Posterior vena cava (tissue), 2 donors: Measurements from ENCODE around the gene TCF19. TPM values are rescaled to one million over a fixed set of nuclear protein-coding genes. Genes with fewer than 3 reads are reported as not detected.

Source experiments
- DNase-seq: peaks from one replicate; pipeline ENCODE4 v3.0.0-alpha.2; 2020; ENCODE audit warnings: low spot score
- intact Hi-C, 2 donors: fragments of 100-400 bp; cut with DNase I; formaldehyde crosslinking; loops; one replicate each; pipeline versions ENCODE4 v1.14.1 to v1.14.2; 2022 to 2023
- long read RNA-seq, 2 donors: library from polyadenylated mRNA; unstranded; transcript quantifications; one replicate each; pipeline ENCODE4 v2.0.0, GENCODE V29; 2020 to 2021
- total RNA-seq, 2 donors: library from RNA; stranded (reverse); fragmentation: NEBNext Ultra II Directional; extraction: Animal tissue kit (Norgen Biotek cat#: 25700); gene quantifications; one replicate each; pipeline ENCODE4 v1.2.1, GENCODE V29; 2021
- donor health status: DM: yes; HTN: yes; CAD: no.
- donor health status: DM: yes; HTN: yes; CAD: no.

Gene TCF19, protein sequence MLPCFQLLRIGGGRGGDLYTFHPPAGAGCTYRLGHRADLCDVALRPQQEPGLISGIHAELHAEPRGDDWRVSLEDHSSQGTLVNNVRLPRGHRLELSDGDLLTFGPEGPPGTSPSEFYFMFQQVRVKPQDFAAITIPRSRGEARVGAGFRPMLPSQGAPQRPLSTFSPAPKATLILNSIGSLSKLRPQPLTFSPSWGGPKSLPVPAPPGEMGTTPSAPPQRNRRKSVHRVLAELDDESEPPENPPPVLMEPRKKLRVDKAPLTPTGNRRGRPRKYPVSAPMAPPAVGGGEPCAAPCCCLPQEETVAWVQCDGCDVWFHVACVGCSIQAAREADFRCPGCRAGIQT
- total RNA-seq = 1 to 10 TPM; 3.0 to 4.8 TPM
- long read RNA-seq, donor 1, partial matches to known transcripts = 2 of 8 reads
- long read RNA-seq, donor 1, other reads (novel, unspliced or antisense) = 3 of 8 reads
- long read RNA-seq, donor 2, transcript TCF19-201 (4 exons, 3,039 nt) = major isoform, 6 of 16 reads
- long read RNA-seq, donor 2, partial matches to known transcripts = 2 of 16 reads
- long read RNA-seq, donor 2, other reads (novel, unspliced or antisense) = 5 of 16 reads

DNA sequence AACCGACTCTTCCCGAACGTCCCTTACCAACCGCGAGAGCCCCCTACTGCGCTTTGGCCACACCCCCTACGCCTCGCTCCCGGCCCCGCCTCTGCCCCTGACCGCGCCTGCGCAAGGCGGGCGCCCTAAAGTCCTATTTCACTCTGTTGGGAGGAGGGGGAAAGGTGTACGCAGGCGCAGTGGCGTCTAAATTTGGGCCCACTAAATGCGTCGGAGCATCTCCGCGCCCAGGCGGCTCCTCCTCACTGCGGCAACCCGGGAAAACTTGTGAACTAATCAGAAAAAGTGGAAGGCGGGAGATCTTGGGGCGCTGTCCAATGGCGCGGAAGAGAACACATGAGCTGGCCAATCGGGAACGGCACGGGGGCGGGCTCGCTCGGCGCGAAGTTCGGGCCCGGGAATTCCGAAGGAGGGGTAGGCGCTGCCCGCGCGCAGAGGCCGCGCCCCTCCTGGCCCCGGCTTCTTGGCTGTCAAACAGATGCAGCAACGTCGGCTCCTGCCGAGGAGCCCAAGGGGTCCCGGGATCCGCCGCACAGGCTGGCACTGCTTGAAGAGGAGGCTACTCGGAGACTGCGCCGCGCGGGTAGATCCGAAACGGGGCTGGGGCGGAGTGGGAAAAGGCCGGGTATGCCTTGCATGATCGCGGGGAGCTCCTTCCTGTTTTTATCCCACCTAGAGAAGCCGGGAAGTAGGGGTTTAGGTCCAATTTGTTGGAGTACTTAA lies at the start of gene TCF19:
TCF19 (plus strand) TSS at position 450 of the 723 bp plus-strand sequence. CDS start 881 bp downstream, outside the sequence.
- DNase-seq = peak; percentile 100
- intact Hi-C loops = no loop called here

- intact Hi-C loops = no loop called here
- no peak for DNase-seq
These were observed 47.4 kb upstream of the TCF19 start for GRCh38 chr6:31110825-31111582.

GRCh38 chr6:31111712-31112111 lies 46.7 kb upstream of the TCF19 start:
- intact Hi-C loops = no loop called here
- DNase-seq = no peak

GRCh38 chr6:31112478-31112877 lies 45.9 kb upstream of the TCF19 start, which contains the start of gene C6orf15:
C6orf15 (minus strand) TSS chr6:31112575; CDS start chr6:31112555, 20 bp downstream.
- intact Hi-C loops = no loop called here
- DNase-seq = no peak

DNA sequence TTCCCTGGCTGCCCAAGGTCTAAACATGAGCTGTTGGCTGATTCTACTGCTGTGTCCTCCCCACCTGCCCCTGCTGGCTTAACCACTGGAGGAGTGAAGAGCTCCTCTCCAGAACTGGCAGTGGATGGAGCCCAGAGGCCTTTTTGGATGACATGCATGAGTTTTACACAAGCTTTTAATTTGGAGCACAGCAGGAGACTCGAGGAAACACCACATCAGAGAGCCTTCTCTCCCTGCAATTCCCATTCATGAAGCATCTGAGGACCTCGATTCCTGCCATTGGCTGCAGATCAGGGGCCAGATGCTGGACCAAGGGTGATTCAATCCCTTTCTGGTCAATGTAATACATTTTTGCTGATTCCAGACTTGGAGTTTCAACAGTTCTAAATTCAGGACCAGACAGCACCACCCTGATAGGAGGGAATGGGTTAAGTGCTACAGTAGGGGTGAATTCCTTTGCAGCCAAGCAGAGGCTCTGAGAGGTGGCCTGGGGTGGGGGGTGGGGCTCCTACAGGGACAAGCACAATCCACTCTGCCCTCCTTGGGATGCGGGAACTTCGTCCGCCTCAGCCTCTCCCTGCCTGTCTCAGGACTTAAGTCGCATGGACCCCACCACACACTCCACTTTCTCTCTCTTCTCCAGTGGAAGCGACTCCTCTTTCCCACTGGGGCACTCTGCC lies 44.4 kb upstream of the TCF19 start:
- intact Hi-C loops = no loop called here
- no peak for DNase-seq

DNA sequence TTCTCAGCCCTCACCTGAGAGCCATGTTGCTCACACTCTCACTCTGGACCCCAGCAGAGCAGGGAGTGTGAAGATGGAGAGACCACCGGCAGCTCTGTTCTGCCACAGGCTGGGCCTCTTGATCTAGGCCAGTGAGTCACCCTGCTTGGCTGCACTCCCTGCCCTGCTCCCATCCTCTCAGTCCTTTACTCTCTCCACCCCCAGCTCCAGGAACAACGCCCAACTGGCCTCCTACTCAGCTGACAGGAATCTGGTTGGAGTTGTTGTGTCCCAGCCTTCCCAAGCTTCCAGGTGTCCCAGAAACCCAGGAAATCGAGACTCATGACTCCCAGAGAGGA lies 43.9 kb upstream of the TCF19 start, which contains the start of gene PSORS1C1:
PSORS1C1 (plus strand) TSS at position 260 of the 338 bp plus-strand sequence. CDS start 14,833 bp downstream, outside the sequence.
- intact Hi-C loops = no loop called here

DNA sequence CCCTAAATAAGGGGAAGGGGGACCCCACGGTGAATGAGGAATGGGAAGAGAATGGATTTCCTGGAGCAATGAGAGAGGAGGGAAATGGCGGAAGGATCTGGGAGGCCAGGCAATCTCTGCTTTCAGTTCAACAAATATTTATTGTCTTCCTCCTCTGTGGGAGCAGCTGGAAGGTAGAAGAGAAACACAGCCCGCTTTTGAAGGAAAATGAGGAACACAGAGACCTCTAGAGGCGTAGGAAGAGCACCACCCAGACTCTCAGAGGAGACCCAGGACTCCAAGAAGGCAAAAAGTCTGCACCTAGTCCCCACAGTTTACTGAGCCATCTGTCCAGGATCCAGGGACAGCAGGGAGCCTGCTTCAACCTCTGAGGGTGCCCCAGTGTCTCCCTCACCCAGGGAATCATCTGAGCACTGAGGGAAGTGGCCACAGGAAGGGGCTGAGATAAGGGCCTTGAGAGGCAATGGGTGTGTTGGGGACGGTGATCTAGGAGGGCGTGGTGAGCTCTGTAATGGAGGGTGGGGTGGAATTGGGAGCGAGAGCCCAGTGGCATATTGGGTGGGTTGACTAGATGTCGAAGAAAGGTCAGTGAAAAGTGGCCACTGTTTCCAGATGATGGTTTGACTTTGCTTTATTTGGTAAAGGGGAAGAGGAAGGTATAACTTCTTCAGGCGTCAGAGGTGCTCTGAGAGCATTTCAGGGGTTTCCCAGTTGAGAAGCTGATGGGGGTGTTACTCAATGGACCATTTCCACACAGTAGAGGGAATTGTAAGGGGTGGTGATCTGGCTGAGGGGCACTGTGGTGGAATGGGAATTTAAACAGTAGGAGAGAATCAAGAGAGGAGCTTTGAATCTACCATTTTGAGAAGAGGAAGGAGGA lies 43.2 kb upstream of the TCF19 start:
- intact Hi-C loops = no loop called here
- DNase-seq = peak; percentile 29

More for the DNA sequence above, 43.9 kb upstream of the TCF19 start, which contains the start of gene PSORS1C1:
- peak; percentile 95 for DNase-seq

GRCh38 chr6:31115941-31116560 lies 42.3 kb upstream of the TCF19 start:
- peak; percentile 74 for DNase-seq
- intact Hi-C loops = no loop called here

GRCh38 chr6:31116661-31117385 lies 41.6 kb upstream of the TCF19 start:
- intact Hi-C loops = no loop called here
- DNase-seq = peak; percentile 58

DNA sequence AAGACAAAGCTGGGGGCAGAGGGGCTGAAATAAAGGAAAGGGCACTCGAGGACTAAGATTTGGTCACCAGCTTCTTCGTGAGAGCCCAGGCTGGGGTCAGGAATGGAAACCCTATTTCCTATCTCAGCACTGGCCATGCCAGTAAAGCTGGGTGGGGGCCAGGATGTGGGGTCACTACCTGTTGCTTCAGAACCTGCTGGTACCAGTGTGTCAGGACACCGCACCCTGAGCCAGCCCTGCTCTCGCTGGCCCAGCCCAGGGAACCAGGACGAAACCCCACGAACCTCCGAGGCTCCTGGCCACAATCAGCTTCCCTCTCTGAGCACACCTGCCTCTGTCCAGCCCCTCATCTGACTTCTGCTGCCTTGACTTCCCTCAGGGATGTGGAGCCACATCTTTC lies 40.2 kb upstream of the TCF19 start:
- peak; percentile 49 for DNase-seq
- intact Hi-C loops = no loop called here

GRCh38 chr6:31120151-31120915 lies 38.1 kb upstream of the TCF19 start, which contains the start of gene CDSN:
CDSN (minus strand) TSS chr6:31120446; CDS start chr6:31120419, 27 bp downstream.
- intact Hi-C loops = no loop called here
- DNase-seq = peak; percentile 68

- intact Hi-C loops = no loop called here
- DNase-seq = peak; percentile 68
These were observed 37.1 kb upstream of the TCF19 start for GRCh38 chr6:31121131-31121790.

GRCh38 chr6:31122791-31123706 lies 35.3 kb upstream of the TCF19 start:
- DNase-seq = peak; percentile 92
- intact Hi-C loops = no loop called here

DNA sequence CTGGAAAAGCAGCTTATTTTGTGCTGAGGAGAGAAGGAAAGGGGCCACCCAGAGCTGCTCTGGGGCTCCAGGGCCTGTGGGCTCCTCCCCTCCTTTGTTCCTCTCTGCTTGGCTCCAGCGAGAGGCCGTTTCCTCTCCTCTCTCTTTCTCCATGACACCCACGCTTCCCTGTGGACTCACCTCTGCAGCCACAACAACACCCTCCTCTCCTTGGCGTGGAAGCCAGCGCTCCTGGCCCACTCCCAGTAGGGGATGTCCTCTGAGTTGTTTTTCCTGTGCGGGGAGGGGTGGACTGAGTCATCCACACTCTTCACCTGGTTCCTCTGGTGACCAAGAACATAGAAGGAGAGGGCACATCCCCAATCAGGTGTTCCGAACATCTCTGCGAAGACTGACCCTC lies 33.2 kb upstream of the TCF19 start:
- DNase-seq = no peak
- intact Hi-C loops = no loop called here
